OCI-LY1 (cell line): Measurements from ENCODE around the gene ZNF473.

ENCODE experiments used
- H2AFZ ChIP-seq: fragments of 200-600 bp; sonication (generic), shearing (Covaris generic); 2 replicates; pipeline ENCODE4 v1.6.0; 2014; ENCODE audit warnings: antibody characterized with exemption, mild to moderate bottlenecking, low read length
- H3F3A ChIP-seq: fragments of 200-600 bp; sonication (generic), shearing (Covaris generic); 2 replicates; pipeline ENCODE4 v1.6.0; 2014; ENCODE audit warnings: mild to moderate bottlenecking, antibody characterized with exemption, low read length, moderate library complexity; ENCODE audit not compliant: insufficient read depth
- H3K27ac ChIP-seq: fragments of 200-600 bp; sonication (generic); 2 replicates; pipeline ENCODE4 v1.5.1; 2014; ENCODE audit warnings: low read length, mixed run types, mild to moderate bottlenecking, low read depth; ENCODE audit not compliant: poor library complexity, severe bottlenecking
- H3K27me3 ChIP-seq: fragments of 200-600 bp; sonication (generic); 2 replicates; pipeline ENCODE4 v1.6.0; 2014; ENCODE audit warnings: antibody characterized with exemption, mild to moderate bottlenecking, low read length, moderate library complexity; ENCODE audit not compliant: insufficient read depth
- H3K36me3 ChIP-seq: fragments of 200-600 bp; sonication (generic); 2 replicates; pipeline ENCODE4 v1.6.1; 2014; ENCODE audit warnings: mild to moderate bottlenecking, antibody characterized with exemption, low read length, moderate library complexity, mixed read lengths; ENCODE audit not compliant: insufficient read depth
- H3K4me1 ChIP-seq: fragments of 200-600 bp; sonication (generic); 2 replicates; pipeline ENCODE4 v1.5.1; 2014; ENCODE audit warnings: mild to moderate bottlenecking, low read length, moderate library complexity; ENCODE audit not compliant: insufficient read depth, severe bottlenecking
- H3K4me2 ChIP-seq: fragments of 200-600 bp; sonication (generic), shearing (Covaris generic); 2 replicates; pipeline ENCODE4 v1.6.1; 2014; ENCODE audit warnings: low read length
- H3K4me3 ChIP-seq: fragments of 200-600 bp; sonication (generic); 2 replicates; pipeline ENCODE4 v1.5.1; 2014; ENCODE audit warnings: low read length, low read depth, mild to moderate bottlenecking, mixed read lengths; ENCODE audit not compliant: poor library complexity, severe bottlenecking
- H3K79me2 ChIP-seq: fragments of 200-600 bp; shearing (Covaris generic); 2 replicates; pipeline ENCODE4 v1.6.1; 2016; ENCODE audit warnings: mixed run types, low read length, mixed read lengths; ENCODE audit not compliant: insufficient read depth
- H3K9ac ChIP-seq: fragments of 200-600 bp; sonication (generic), shearing (Covaris generic); 2 replicates; pipeline ENCODE4 v1.6.1; 2014; ENCODE audit warnings: mild to moderate bottlenecking, low read length, mixed read lengths
- H3K9me2 ChIP-seq: fragments of 200-600 bp; sonication (generic), shearing (Covaris generic); 2 replicates; pipeline ENCODE4 v1.6.1; 2014; ENCODE audit warnings: low read depth, mild to moderate bottlenecking, low read length, mixed read lengths
- H3K9me3 ChIP-seq: fragments of 200-600 bp; shearing (Covaris generic); 2 replicates; pipeline ENCODE4 v1.6.1; 2014; ENCODE audit warnings: low read length, mixed read lengths
- H4K20me1 ChIP-seq: fragments of 200-600 bp; sonication (generic), shearing (Covaris generic); 2 replicates; pipeline ENCODE4 v1.6.0; 2016; ENCODE audit warnings: mild to moderate bottlenecking, low read length; ENCODE audit not compliant: insufficient read depth
- CTCF ChIP-seq: fragments of 200-600 bp; sonication (generic), shearing (Covaris generic); IDR thresholded peaks from 2 replicates; pipeline ENCODE4 v1.5.1; 2017; ENCODE audit warnings: mild to moderate bottlenecking, antibody characterized with exemption, low read length, moderate library complexity, mixed read lengths
- EZH2 ChIP-seq: fragments of 200-600 bp; sonication (generic), shearing (Covaris generic); IDR thresholded peaks from 2 replicates; pipeline ENCODE4 v1.8.0; 2017; ENCODE audit warnings: borderline replicate concordance, mixed run types, mild to moderate bottlenecking, antibody characterized with exemption, low read length, moderate library complexity, mixed read lengths

Gene ZNF473

DNA sequence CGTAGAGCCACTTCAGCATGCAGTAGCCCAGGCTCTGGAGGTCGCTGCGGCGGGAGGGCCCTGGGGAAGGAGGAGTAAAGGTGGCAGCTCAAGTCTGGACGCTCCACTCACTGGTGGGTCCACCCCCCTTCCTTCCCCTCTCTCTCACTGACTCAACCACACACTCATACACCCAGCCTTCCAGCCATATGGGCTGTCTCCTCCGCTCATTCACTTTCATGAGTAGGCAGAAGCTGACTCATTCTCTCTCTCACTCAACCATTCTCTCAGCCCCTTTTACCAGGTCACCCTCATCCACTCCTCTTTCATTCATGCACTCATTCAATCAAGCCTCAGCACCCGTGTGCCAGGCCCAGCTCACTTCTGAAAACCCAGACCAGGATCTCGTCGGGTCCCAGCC is 37.4 kb upstream of the ZNF473 start:
- Histone ChIP-seq H3K27me3 (no peaks in the 10 kb centered on the region), H3F3A (no peaks in the 10 kb centered on the region), H3K9me3 (no peaks in the 10 kb centered on the region), H3K4me3 (no peak overlapping the region), H3K9ac (no peak overlapping the region), H4K20me1 (no peaks in the 10 kb centered on the region), H2AFZ (no peak overlapping the region), H3K9me2 (no peaks in the 10 kb centered on the region), H3K4me2 (no peak overlapping the region), H3K36me3 (peaks cover 14% of the 10 kb centered on the region; the same call in 1 of the 2 replicates), H3K79me2 (no peaks in the 10 kb centered on the region), H3K27ac (no peak overlapping the region), H3K4me1 (no peaks in the 10 kb centered on the region)
- TF ChIP-seq EZH2 (no peak), CTCF (no peak)

- Histone ChIP-seq H3K27ac (no peak overlapping the region), H3K9ac (no peak overlapping the region), H3K79me2 (no peaks in the 10 kb centered on the region), H3K4me1 (no peaks in the 10 kb centered on the region), H2AFZ (no peak overlapping the region), H3K9me2 (no peaks in the 10 kb centered on the region), H3K27me3 (no peaks in the 10 kb centered on the region), H3F3A (no peaks in the 10 kb centered on the region), H3K36me3 (peaks cover 38% of the 10 kb centered on the region; the same call in 1 of the 2 replicates), H3K4me2 (no peak overlapping the region), H3K9me3 (no peaks in the 10 kb centered on the region), H4K20me1 (no peaks in the 10 kb centered on the region), H3K4me3 (no peak overlapping the region)
- TF ChIP-seq EZH2 (no peak), CTCF (no peak)
These were observed 28.1 kb upstream of the ZNF473 start for GRCh38 chr19:49997709-49998108.

- Histone ChIP-seq H3K27me3 (no peaks in the 10 kb centered on the region), H3K9me2 (no peaks in the 10 kb centered on the region), H3F3A (no peaks in the 10 kb centered on the region), H2AFZ (no peak overlapping the region), H3K9me3 (no peaks in the 10 kb centered on the region), H3K79me2 (no peaks in the 10 kb centered on the region), H3K4me1 (no peaks in the 10 kb centered on the region), H3K4me2 (no peak overlapping the region), H3K4me3 (no peak overlapping the region), H3K9ac (no peak overlapping the region), H3K36me3 (peaks cover 48% of the 10 kb centered on the region; the same call in 1 of the 2 replicates), H3K27ac (no peak overlapping the region), H4K20me1 (no peaks in the 10 kb centered on the region)
- no peak for TF ChIP-seq EZH2
These were observed 26.3 kb upstream of the ZNF473 start for GRCh38 chr19:49999371-50000010.
